Astrocyte (in vitro differentiated cells and primary cell): Measurements from ENCODE around the gene TRAM2. TPM values are rescaled to one million over a fixed set of nuclear protein-coding genes. Genes with fewer than 3 reads are reported as not detected.

Source experiments
- DNase-seq: peaks from one replicate; pipeline ENCODE4 v3.0.0-alpha.2; 2010; ENCODE audit warnings: low read depth
- FAIRE-seq: peaks from 2 replicates; lab custom pipeline; 2011; peaks lifted over from hg19 to GRCh38; lab: Jason Lieb, UNC
- H2AFZ ChIP-seq: 2 replicates; pipeline ENCODE4 v1.6.0; 2012; ENCODE audit warnings: low read depth, low read length, inconsistent platforms
- H3K27ac ChIP-seq: 2 replicates; pipeline ENCODE4 v1.5.1; 2011; ENCODE audit warnings: low read depth, low read length, inconsistent platforms
- H3K27me3 ChIP-seq: 2 replicates; pipeline ENCODE4 v1.6.0; 2011; ENCODE audit warnings: low read length, inconsistent platforms; ENCODE audit not compliant: insufficient read depth
- H3K36me3 ChIP-seq: 2 replicates; pipeline ENCODE4 v1.5.1; 2011; ENCODE audit warnings: low read length, inconsistent platforms; ENCODE audit not compliant: insufficient read depth
- H3K4me1 ChIP-seq: 2 replicates; pipeline ENCODE4 v1.5.1; 2011; ENCODE audit warnings: low read length, inconsistent platforms; ENCODE audit not compliant: insufficient read depth
- H3K4me2 ChIP-seq: 2 replicates; pipeline ENCODE4 v1.6.0; 2012; ENCODE audit warnings: low read length, inconsistent platforms
- H3K4me3 ChIP-seq: 2 replicates; pipeline ENCODE4 v1.5.1; 2011; ENCODE audit warnings: low read depth, mild to moderate bottlenecking, low read length, inconsistent platforms; ENCODE audit not compliant: insufficient read depth
- H3K79me2 ChIP-seq: 2 replicates; pipeline ENCODE4 v1.6.0; 2012; ENCODE audit warnings: mild to moderate bottlenecking, low read length, inconsistent platforms; ENCODE audit not compliant: insufficient read depth
- H3K9ac ChIP-seq: 2 replicates; pipeline ENCODE4 v1.6.0; 2012; ENCODE audit warnings: mild to moderate bottlenecking, low read length, inconsistent platforms
- H3K9me3 ChIP-seq: 2 replicates; pipeline ENCODE4 v1.5.1; 2012; ENCODE audit warnings: low read depth, mild to moderate bottlenecking, low read length, inconsistent platforms; ENCODE audit not compliant: insufficient read depth
- H4K20me1 ChIP-seq: 2 replicates; pipeline ENCODE4 v1.6.0; 2012; ENCODE audit warnings: low read length, inconsistent platforms; ENCODE audit not compliant: insufficient read depth
- H3K27ac Mint-ChIP-seq: one replicate; pipeline ENCODE4 v1.8.0; 2021; ENCODE audit warnings: mild to moderate bottlenecking, mixed read lengths; ENCODE audit not compliant: unreplicated experiment
- H3K27me3 Mint-ChIP-seq: one replicate; pipeline ENCODE4 v1.8.0; 2021; ENCODE audit warnings: low read depth, mixed read lengths; ENCODE audit not compliant: unreplicated experiment
- H3K36me3 Mint-ChIP-seq: one replicate; pipeline ENCODE4 v1.8.0; 2021; ENCODE audit warnings: low read depth, mixed read lengths; ENCODE audit not compliant: unreplicated experiment
- H3K4me1 Mint-ChIP-seq: one replicate; pipeline ENCODE4 v1.8.0; 2021; ENCODE audit warnings: low read depth, mixed read lengths; ENCODE audit not compliant: unreplicated experiment
- H3K4me3 Mint-ChIP-seq: one replicate; pipeline ENCODE4 v1.8.0; 2021; ENCODE audit warnings: mild to moderate bottlenecking, moderate library complexity, mixed read lengths; ENCODE audit not compliant: unreplicated experiment
- H3K9me3 Mint-ChIP-seq: one replicate; pipeline ENCODE4 v1.8.0; 2021; ENCODE audit warnings: mild to moderate bottlenecking, mixed read lengths; ENCODE audit not compliant: unreplicated experiment
- CTCF ChIP-seq: IDR thresholded peaks from 2 replicates; pipeline ENCODE4 v1.5.1; 2011; ENCODE audit warnings: low read depth, mild to moderate bottlenecking, inconsistent platforms, low read length, moderate library complexity; ENCODE audit not compliant: insufficient read depth
- EZH2 ChIP-seq: IDR thresholded peaks from 2 replicates; pipeline ENCODE4 v1.6.1; 2012; ENCODE audit warnings: mild to moderate bottlenecking, low read length, inconsistent platforms; ENCODE audit not compliant: insufficient read depth
- total RNA-seq: library from RNA; stranded (reverse); gene quantifications from 2 replicates; pipeline ENCODE4 v1.2.1, GENCODE V29; 2021

The TRAM2 gene
- total RNA-seq, 1 donor from 2014 or later = 93.4 TPM

GRCh38 chr6:52611833-52612232 is 35.0 kb upstream of the TRAM2 start:
- Histone ChIP-seq H3K36me3 (no peaks in the 10 kb centered on the region), H4K20me1 (no peaks in the 10 kb centered on the region), H3K4me1 (peaks cover 16% of the 10 kb centered on the region), H3K4me3 (no peak overlapping the region), H3K79me2 (no peaks in the 10 kb centered on the region), H3K9me3 (no peaks in the 10 kb centered on the region), H3K27me3 (no peaks in the 10 kb centered on the region), H3K27ac (no peak overlapping the region), H3K9ac (no peak overlapping the region), H2AFZ (no peak overlapping the region), H3K4me2 (no peak overlapping the region)
- Mint-ChIP-seq H3K27ac (no peak overlapping the region), H3K4me1 (peaks cover 5% of the 10 kb centered on the region), H3K4me3 (no peak overlapping the region), H3K27me3 (no peaks in the 10 kb centered on the region), H3K9me3 (peaks cover 9% of the 10 kb centered on the region), H3K36me3 (peaks cover 2% of the 10 kb centered on the region)
- DNase-seq (no peak), FAIRE-seq (no peak)
- no peak for TF ChIP-seq EZH2
- TF ChIP-seq CTCF = no peak

- no peak overlapping the region for H3K4me3 Mint-ChIP-seq
- H3K4me1 Mint-ChIP-seq = peaks cover 5% of the 10 kb centered on the region
- Histone ChIP-seq H3K9me3 (no peaks in the 10 kb centered on the region), H3K79me2 (no peaks in the 10 kb centered on the region), H3K9ac (no peak overlapping the region), H3K4me1 (peaks cover 12% of the 10 kb centered on the region), H4K20me1 (no peaks in the 10 kb centered on the region), H3K36me3 (no peaks in the 10 kb centered on the region), H3K4me2 (peak overlapping the region; percentile 26), H3K27me3 (no peaks in the 10 kb centered on the region), H3K27ac (no peak overlapping the region), H3K4me3 (no peak overlapping the region), H2AFZ (peak overlapping the region; percentile 6)
- H3K27me3 Mint-ChIP-seq = no peaks in the 10 kb centered on the region
- H3K36me3 Mint-ChIP-seq = peaks cover 2% of the 10 kb centered on the region
- DNase-seq (peak; percentile 64), FAIRE-seq (no peak)
- H3K27ac Mint-ChIP-seq = no peak overlapping the region
- no peak for TF ChIP-seq EZH2
- no peak for TF ChIP-seq CTCF
- peaks cover 9% of the 10 kb centered on the region for H3K9me3 Mint-ChIP-seq
These were observed 34.0 kb upstream of the TRAM2 start for GRCh38 chr6:52610745-52611355.

GRCh38 chr6:52610011-52610410 is 33.2 kb upstream of the TRAM2 start:
- DNase-seq = no peak
- Histone ChIP-seq H3K79me2 (no peaks in the 10 kb centered on the region), H3K4me3 (no peak overlapping the region), H3K36me3 (no peaks in the 10 kb centered on the region), H3K4me1 (peaks cover 11% of the 10 kb centered on the region), H2AFZ (no peak overlapping the region), H4K20me1 (no peaks in the 10 kb centered on the region), H3K4me2 (no peak overlapping the region), H3K27ac (no peak overlapping the region), H3K27me3 (no peaks in the 10 kb centered on the region), H3K9ac (no peak overlapping the region), H3K9me3 (no peaks in the 10 kb centered on the region)
- no peak for FAIRE-seq
- Mint-ChIP-seq H3K4me1 (peaks cover 3% of the 10 kb centered on the region), H3K4me3 (no peak overlapping the region), H3K9me3 (peaks cover 9% of the 10 kb centered on the region), H3K27me3 (no peaks in the 10 kb centered on the region), H3K27ac (no peak overlapping the region), H3K36me3 (peaks cover 2% of the 10 kb centered on the region)
- TF ChIP-seq EZH2 (no peak), CTCF (no peak)
